Measurements from ENCODE around the gene TM2D1. TPM values are rescaled to one million over a fixed set of nuclear protein-coding genes. Genes with fewer than 3 reads are reported as not detected.

Gene TM2D1
- total and polyA plus RNA-seq, 10 of the 15 experiments (the other 5 are each of a cell fraction or from before 2014, with no cell fraction given), result 21.0 to 46.6 (median 36.7) TPM

GRCh38 chr1:61692155-61692800 lies 32.7 kb downstream of the TM2D1 start (continued):
- TF ChIP-seq, protein P1, sequence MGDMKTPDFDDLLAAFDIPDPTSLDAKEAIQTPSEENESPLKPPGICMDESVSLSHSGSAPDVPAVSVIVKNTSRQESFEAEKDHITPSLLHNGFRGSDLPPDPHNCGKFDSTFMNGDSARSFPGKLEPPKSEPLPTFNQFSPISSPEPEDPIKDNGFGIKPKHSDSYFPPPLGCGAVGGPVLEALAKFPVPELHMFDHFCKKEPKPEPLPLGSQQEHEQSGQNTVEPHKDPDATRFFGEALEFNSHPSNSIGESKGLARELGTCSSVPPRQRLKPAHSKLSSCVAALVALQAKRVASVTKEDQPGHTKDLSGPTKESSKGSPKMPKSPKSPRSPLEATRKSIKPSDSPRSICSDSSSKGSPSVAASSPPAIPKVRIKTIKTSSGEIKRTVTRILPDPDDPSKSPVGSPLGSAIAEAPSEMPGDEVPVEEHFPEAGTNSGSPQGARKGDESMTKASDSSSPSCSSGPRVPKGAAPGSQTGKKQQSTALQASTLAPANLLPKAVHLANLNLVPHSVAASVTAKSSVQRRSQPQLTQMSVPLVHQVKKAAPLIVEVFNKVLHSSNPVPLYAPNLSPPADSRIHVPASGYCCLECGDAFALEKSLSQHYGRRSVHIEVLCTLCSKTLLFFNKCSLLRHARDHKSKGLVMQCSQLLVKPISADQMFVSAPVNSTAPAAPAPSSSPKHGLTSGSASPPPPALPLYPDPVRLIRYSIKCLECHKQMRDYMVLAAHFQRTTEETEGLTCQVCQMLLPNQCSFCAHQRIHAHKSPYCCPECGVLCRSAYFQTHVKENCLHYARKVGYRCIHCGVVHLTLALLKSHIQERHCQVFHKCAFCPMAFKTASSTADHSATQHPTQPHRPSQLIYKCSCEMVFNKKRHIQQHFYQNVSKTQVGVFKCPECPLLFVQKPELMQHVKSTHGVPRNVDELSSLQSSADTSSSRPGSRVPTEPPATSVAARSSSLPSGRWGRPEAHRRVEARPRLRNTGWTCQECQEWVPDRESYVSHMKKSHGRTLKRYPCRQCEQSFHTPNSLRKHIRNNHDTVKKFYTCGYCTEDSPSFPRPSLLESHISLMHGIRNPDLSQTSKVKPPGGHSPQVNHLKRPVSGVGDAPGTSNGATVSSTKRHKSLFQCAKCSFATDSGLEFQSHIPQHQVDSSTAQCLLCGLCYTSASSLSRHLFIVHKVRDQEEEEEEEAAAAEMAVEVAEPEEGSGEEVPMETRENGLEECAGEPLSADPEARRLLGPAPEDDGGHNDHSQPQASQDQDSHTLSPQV (IDR thresholded peaks at IDR 0.05), result no peak

GRCh38 chr1:61687901-61688300 lies 37.0 kb downstream of the TM2D1 start:
- in situ Hi-C loops (cut with MboI), result no loop called here
- POLR2A ChIA-PET, result no interaction called here
- no peak overlapping the region for H3K4me3 ChIP-seq
- no peak overlapping the region for H3K27ac ChIP-seq (ENCODE audit: control insufficient read depth, insufficient read depth)
- TF ChIP-seq, protein P2, sequence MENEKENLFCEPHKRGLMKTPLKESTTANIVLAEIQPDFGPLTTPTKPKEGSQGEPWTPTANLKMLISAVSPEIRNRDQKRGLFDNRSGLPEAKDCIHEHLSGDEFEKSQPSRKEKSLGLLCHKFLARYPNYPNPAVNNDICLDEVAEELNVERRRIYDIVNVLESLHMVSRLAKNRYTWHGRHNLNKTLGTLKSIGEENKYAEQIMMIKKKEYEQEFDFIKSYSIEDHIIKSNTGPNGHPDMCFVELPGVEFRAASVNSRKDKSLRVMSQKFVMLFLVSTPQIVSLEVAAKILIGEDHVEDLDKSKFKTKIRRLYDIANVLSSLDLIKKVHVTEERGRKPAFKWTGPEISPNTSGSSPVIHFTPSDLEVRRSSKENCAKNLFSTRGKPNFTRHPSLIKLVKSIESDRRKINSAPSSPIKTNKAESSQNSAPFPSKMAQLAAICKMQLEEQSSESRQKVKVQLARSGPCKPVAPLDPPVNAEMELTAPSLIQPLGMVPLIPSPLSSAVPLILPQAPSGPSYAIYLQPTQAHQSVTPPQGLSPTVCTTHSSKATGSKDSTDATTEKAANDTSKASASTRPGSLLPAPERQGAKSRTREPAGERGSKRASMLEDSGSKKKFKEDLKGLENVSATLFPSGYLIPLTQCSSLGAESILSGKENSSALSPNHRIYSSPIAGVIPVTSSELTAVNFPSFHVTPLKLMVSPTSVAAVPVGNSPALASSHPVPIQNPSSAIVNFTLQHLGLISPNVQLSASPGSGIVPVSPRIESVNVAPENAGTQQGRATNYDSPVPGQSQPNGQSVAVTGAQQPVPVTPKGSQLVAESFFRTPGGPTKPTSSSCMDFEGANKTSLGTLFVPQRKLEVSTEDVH (IDR thresholded peaks at IDR 0.05; ENCODE audit: low read depth, partially characterized antibody), result no peak
- TF ChIP-seq ZNF384 (IDR thresholded peaks at IDR 0.05; ENCODE audit: borderline replicate concordance, low read depth, low read length), result no peak
- TF ChIP-seq RFX5 (IDR thresholded peaks at IDR 0.05; ENCODE audit: low read depth, low read length), result no peak
- SMC1A ChIA-PET (ENCODE audit: uncharacterized antibody, unreplicated experiment), result no interaction called here
- intact Hi-C loops (cut with micrococcal nuclease; ENCODE audit: unreplicated experiment), result no loop called here
- H3K9ac ChIP-seq (ENCODE audit: control insufficient read depth, insufficient read depth, low read length), result no peak overlapping the region
- RAD21 ChIA-PET (ENCODE audit: unreplicated experiment), result no interaction called here
- CTCF ChIA-PET, result no interaction called here
- H3K27me3 ChIP-seq (replicated peaks in 1 of 2; ENCODE audit: control insufficient read depth in 2 of 2, insufficient read depth in 2 of 2, low read length in 1 of 2), result no peaks in the 10 kb centered on the region
- H4K20me1 ChIP-seq (ENCODE audit: control insufficient read depth, insufficient read depth), result no peaks in the 10 kb centered on the region
- H2AFZ ChIP-seq (ENCODE audit: control insufficient read depth, low read depth, low read length), result no peak overlapping the region
- ATAC-seq (no peak), DNase-seq (ENCODE audit: low read depth, low spot score) (no peak), FAIRE-seq (no peak)
- H3K79me2 ChIP-seq (ENCODE audit: control insufficient read depth, insufficient read depth, low read length), result no peaks in the 10 kb centered on the region
- H3K4me2 ChIP-seq (ENCODE audit: control insufficient read depth, insufficient read depth), result no peak overlapping the region
- BruUV-seq (replicated peaks), result no TSS peak
- H3K9me3 ChIP-seq (replicated peaks; ENCODE audit: control insufficient read depth, insufficient read depth, low read length), result no peaks in the 10 kb centered on the region
- peaks cover 0 to 3% of the 10 kb centered on the region in 2 experiments; a peak in 2 of 4 replicates for H3K36me3 ChIP-seq (ENCODE audit: control insufficient read depth in 2 of 2, insufficient read depth in 2 of 2, low read length in 1 of 2)
- no peaks in the 10 kb centered on the region for H3K4me1 ChIP-seq (ENCODE audit: control insufficient read depth, insufficient read depth, low read length)
- 100% methylated on average over 1 of the region's 1 CpG for WGBS (ENCODE audit: insufficient coverage, insufficient replicate concordance, low lambda C conversion rate, missing lambda C conversion rate)

Measured in GM12878 (cell line).